ENCODE results near the gene IL10RB. TPM values are rescaled to one million over a fixed set of nuclear protein-coding genes. Genes with fewer than 3 reads are reported as not detected.

The IL10RB gene
- total and polyA plus RNA-seq, 2 donors = 38.2 to 42.9 TPM

DNA sequence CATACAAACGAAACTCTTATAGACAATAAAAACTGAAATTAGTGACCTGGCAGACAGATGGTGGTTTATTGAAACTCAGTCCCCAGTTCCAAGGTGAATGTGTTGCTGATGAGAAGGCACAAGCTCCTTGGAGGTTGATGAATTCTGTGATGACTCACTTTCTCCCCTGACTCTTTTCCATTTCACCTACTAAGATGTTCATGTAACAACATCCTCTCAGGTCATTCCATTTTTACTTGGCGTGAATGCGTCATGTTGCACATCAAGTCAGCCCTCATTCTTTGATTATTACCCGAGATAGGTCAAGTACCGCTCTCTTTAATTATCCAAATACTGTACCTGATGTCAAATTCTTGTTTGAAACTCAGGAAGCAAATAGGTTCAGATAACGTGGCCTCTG is 10.1 kb upstream of the IL10RB start:
- Histone ChIP-seq H3K36me3 (ENCODE audit: control insufficient read depth in 2 of 2, insufficient read depth in 2 of 2, low read length in 1 of 2) (peaks cover 76 to 86% of the 10 kb centered on the region in 2 donors), H3K4me3 (ENCODE audit: low read length in 2 of 2) (no peak overlapping the region), H3K27ac (ENCODE audit: low read depth in 1 of 2, low read length in 1 of 2) (no peak overlapping the region), H3K4me1 (ENCODE audit: control insufficient read depth in 2 of 2, insufficient read depth in 2 of 2, low read length in 2 of 2) (no peaks in the 10 kb centered on the region), H3K9me3 (ENCODE audit: control insufficient read depth in 2 of 2, insufficient read depth in 1 of 2, low read length in 1 of 2) (peaks cover 1 to 8% of the 10 kb centered on the region in 2 donors), H3K27me3 (ENCODE audit: control insufficient read depth in 2 of 2, insufficient read depth in 1 of 2, low read length in 1 of 2) (no peaks in the 10 kb centered on the region)
- 94% methylated on average over 6 of the region's 6 CpGs for WGBS
- DNase-seq (ENCODE audit: low read depth in 6 of 9, low spot score in 9 of 9) = no peak

DNA sequence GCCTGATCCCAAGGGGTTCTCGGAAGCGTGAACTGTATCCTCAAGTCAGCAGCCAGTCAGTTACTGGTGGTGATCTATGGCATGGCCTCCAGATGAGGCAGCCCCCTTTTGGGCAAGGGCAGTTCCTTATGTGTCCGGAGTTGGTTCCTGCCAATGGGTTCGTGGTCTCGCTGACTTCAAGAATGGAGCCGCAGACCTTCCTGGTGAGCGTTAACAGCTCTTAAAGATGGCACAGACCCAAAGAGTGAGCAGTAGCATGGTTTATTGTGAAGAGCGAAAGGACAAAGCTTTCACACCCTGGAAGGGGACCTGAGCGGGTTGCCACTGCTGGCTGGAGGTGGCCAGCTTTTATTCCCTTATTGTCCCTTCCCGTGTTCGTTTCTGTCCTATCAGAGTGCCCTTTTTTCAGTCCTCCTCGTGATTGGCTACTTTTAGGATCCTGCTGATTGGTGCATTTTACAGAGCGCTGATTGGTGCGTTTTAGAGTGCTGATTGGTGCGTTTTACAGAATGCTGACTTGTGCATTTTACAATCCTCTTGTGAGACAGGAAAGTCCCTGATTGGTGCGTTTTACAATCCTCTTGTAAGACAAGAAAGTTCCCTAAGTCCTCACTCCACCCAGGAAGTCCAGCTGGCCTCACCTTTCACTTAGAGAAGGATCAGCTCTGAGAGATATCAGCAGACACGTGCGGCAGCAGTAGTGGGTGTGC is 8.9 kb upstream of the IL10RB start:
- H3K4me3 ChIP-seq (ENCODE audit: low read length in 2 of 2) = no peak overlapping the region
- no peak for DNase-seq (ENCODE audit: low read depth in 6 of 9, low spot score in 9 of 9)
- WGBS = 98% methylated on average over 18 of the region's 18 CpGs
- H3K27ac ChIP-seq (ENCODE audit: low read depth in 1 of 2, low read length in 1 of 2) = no peak overlapping the region
- no peaks in the 10 kb centered on the region for H3K27me3 ChIP-seq (ENCODE audit: control insufficient read depth in 2 of 2, insufficient read depth in 1 of 2, low read length in 1 of 2)
- H3K9me3 ChIP-seq (ENCODE audit: control insufficient read depth in 2 of 2, insufficient read depth in 1 of 2, low read length in 1 of 2) = peaks cover 1 to 8% of the 10 kb centered on the region in 2 donors
- H3K4me1 ChIP-seq (ENCODE audit: control insufficient read depth in 2 of 2, insufficient read depth in 2 of 2, low read length in 2 of 2) = no peaks in the 10 kb centered on the region
- H3K36me3 ChIP-seq (ENCODE audit: control insufficient read depth in 2 of 2, insufficient read depth in 2 of 2, low read length in 1 of 2) = peaks cover 70 to 78% of the 10 kb centered on the region in 2 donors

DNA sequence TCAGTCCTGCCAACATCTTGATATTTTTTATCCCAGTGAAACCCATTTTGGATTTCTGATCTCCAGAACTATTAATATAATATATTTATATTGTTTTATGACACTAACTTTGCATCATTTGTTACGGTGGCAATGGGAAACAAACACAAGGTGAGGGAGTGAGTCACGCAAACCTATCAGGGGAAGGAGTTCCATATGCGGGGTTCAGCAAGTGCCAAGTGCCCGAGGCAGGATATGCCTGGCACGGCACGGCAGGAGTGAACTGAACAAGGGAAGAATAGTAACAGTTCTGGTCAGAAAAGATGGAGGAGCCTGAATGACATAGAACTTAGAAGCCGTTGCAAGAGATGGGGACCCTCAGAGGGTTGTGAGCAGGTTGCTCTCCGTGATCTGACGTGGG is 7.7 kb upstream of the IL10RB start:
- Histone ChIP-seq H3K36me3 (ENCODE audit: control insufficient read depth in 2 of 2, insufficient read depth in 2 of 2, low read length in 1 of 2) (peaks cover 72 to 78% of the 10 kb centered on the region in 2 donors), H3K9me3 (ENCODE audit: control insufficient read depth in 2 of 2, insufficient read depth in 1 of 2, low read length in 1 of 2) (peaks cover 1 to 8% of the 10 kb centered on the region in 2 donors), H3K4me3 (ENCODE audit: low read length in 2 of 2) (no peak overlapping the region), H3K27ac (ENCODE audit: low read depth in 1 of 2, low read length in 1 of 2) (no peak overlapping the region), H3K27me3 (ENCODE audit: control insufficient read depth in 2 of 2, insufficient read depth in 1 of 2, low read length in 1 of 2) (no peaks in the 10 kb centered on the region), H3K4me1 (ENCODE audit: control insufficient read depth in 2 of 2, insufficient read depth in 2 of 2, low read length in 2 of 2) (no peaks in the 10 kb centered on the region)
- WGBS = 99% methylated on average over 9 of the region's 9 CpGs
- no peak for DNase-seq (ENCODE audit: low read depth in 6 of 9, low spot score in 9 of 9)

DNA sequence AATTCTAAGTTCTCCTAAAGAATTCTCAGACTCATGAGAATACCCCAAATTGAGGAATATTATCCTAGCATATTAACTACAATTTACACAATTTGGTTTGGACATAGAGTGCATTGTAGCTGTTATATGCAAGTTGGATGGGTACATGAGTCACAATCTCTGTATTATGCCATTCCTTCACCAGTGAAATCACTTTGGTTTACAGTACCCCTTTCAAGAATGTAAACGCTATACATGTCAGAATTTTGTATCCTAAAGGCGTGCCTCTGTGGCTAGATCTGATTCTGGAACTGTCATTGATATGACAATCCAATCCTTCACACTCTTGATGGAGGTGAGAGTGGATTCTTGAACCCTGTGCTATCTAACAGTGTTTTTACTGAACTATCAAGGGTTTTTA is 6.7 kb upstream of the IL10RB start:
- no peak for DNase-seq (ENCODE audit: low read depth in 6 of 9, low spot score in 9 of 9)
- Histone ChIP-seq H3K4me3 (ENCODE audit: low read length in 2 of 2) (no peak overlapping the region), H3K27me3 (ENCODE audit: control insufficient read depth in 2 of 2, insufficient read depth in 1 of 2, low read length in 1 of 2) (no peaks in the 10 kb centered on the region), H3K9me3 (ENCODE audit: control insufficient read depth in 2 of 2, insufficient read depth in 1 of 2, low read length in 1 of 2) (peaks cover 1 to 8% of the 10 kb centered on the region in 2 donors), H3K27ac (ENCODE audit: low read depth in 1 of 2, low read length in 1 of 2) (no peak overlapping the region), H3K4me1 (ENCODE audit: control insufficient read depth in 2 of 2, insufficient read depth in 2 of 2, low read length in 2 of 2) (no peaks in the 10 kb centered on the region), H3K36me3 (ENCODE audit: control insufficient read depth in 2 of 2, insufficient read depth in 2 of 2, low read length in 1 of 2) (peaks cover 72 to 76% of the 10 kb centered on the region in 2 donors)
- 96% methylated on average over 2 of the region's 2 CpGs for WGBS

DNA sequence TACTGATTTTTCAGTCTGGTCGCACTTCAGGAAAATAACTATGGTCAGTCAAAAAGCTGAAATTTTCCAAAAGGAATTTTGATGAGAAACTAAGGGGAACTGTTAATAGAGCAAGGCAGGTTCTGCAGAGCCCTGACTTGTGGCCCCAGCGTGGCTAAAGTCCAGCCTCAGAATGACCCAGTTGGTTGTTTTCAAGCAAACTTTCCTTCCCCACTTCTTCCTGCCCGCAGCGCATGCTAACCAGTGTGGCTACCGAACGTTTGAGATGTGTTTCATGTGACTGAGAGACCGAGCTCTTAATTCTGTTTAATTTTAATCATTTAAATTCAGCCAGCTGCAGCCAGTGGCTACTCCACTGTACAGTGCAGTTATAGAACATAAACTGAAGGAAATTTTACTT is 6.2 kb upstream of the IL10RB start:
- H3K9me3 ChIP-seq (ENCODE audit: control insufficient read depth in 2 of 2, insufficient read depth in 1 of 2, low read length in 1 of 2) = peaks cover 1 to 8% of the 10 kb centered on the region in 2 donors
- H3K27me3 ChIP-seq (ENCODE audit: control insufficient read depth in 2 of 2, insufficient read depth in 1 of 2, low read length in 1 of 2) = no peaks in the 10 kb centered on the region
- no peak overlapping the region for H3K4me3 ChIP-seq (ENCODE audit: low read length in 2 of 2)
- peaks cover 0 to 4% of the 10 kb centered on the region in 2 donors for H3K4me1 ChIP-seq (ENCODE audit: control insufficient read depth in 2 of 2, insufficient read depth in 2 of 2, low read length in 2 of 2)
- 79% methylated on average over 7 of the region's 7 CpGs for WGBS
- H3K27ac ChIP-seq (ENCODE audit: low read depth in 1 of 2, low read length in 1 of 2) = no peak overlapping the region
- H3K36me3 ChIP-seq (ENCODE audit: control insufficient read depth in 2 of 2, insufficient read depth in 2 of 2, low read length in 1 of 2) = peaks cover 67 to 71% of the 10 kb centered on the region in 2 donors
- DNase-seq (ENCODE audit: low read depth in 6 of 9, low spot score in 9 of 9) = no peak

DNA sequence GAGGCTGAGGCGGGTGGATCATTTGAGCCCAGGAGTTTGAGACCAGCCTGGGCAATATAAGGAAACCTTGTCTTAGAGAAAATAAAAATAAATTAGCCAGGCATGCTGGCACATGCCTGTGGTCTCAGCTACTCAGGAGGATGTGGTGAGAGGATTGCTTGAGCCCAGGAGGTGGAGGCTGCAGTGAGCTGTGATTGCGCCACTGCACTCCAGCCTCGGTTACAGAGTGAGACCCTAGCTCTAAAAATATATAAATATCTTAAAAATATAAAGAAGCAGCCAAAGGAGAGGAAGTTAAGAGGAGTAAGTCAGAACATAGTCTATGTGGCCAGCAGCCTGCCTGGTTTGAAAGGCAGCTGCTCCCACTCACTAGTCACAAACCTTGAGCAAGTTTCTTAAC is 4.5 kb upstream of the IL10RB start:
- Histone ChIP-seq H3K27ac (ENCODE audit: low read depth in 1 of 2, low read length in 1 of 2) (peak overlapping the region in 1 of 2 donors; percentile 42), H3K27me3 (ENCODE audit: control insufficient read depth in 2 of 2, insufficient read depth in 1 of 2, low read length in 1 of 2) (no peaks in the 10 kb centered on the region), H3K36me3 (ENCODE audit: control insufficient read depth in 2 of 2, insufficient read depth in 2 of 2, low read length in 1 of 2) (peaks cover 53 to 54% of the 10 kb centered on the region in 2 donors), H3K4me1 (ENCODE audit: control insufficient read depth in 2 of 2, insufficient read depth in 2 of 2, low read length in 2 of 2) (peaks cover 5 to 12% of the 10 kb centered on the region in 2 donors), H3K9me3 (ENCODE audit: control insufficient read depth in 2 of 2, insufficient read depth in 1 of 2, low read length in 1 of 2) (peaks cover 1 to 8% of the 10 kb centered on the region in 2 donors), H3K4me3 (ENCODE audit: low read length in 2 of 2) (no peak overlapping the region)
- WGBS = 64% methylated on average over 3 of the region's 3 CpGs
- DNase-seq (ENCODE audit: low read depth in 6 of 9, low spot score in 9 of 9) = no peak

DNA sequence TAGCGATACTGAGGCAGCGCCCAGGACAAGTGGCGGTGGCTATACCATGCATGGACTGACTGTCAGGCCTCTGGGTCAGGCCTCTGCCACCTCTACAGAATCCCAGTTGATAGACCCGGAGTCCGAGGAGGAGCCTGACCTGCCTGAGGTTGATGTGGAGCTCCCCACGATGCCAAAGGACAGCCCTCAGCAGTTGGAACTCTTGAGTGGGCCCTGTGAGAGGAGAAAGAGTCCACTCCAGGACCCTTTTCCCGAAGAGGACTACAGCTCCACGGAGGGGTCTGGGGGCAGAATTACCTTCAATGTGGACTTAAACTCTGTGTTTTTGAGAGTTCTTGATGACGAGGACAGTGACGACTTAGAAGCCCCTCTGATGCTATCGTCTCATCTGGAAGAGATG is 3.2 kb upstream of the IL10RB start:
- no peaks in the 10 kb centered on the region for H3K27me3 ChIP-seq (ENCODE audit: control insufficient read depth in 2 of 2, insufficient read depth in 1 of 2, low read length in 1 of 2)
- no peak overlapping the region for H3K4me3 ChIP-seq (ENCODE audit: low read length in 2 of 2)
- no peak for DNase-seq (ENCODE audit: low read depth in 6 of 9, low spot score in 9 of 9)
- H3K9me3 ChIP-seq (ENCODE audit: control insufficient read depth in 2 of 2, insufficient read depth in 1 of 2, low read length in 1 of 2) = peaks cover 1 to 3% of the 10 kb centered on the region in 2 donors
- peaks cover 40 to 42% of the 10 kb centered on the region in 2 donors for H3K36me3 ChIP-seq (ENCODE audit: control insufficient read depth in 2 of 2, insufficient read depth in 2 of 2, low read length in 1 of 2)
- 99% methylated on average over 11 of the region's 11 CpGs for WGBS
- no peak overlapping the region for H3K27ac ChIP-seq (ENCODE audit: low read depth in 1 of 2, low read length in 1 of 2)
- peaks cover 9 to 25% of the 10 kb centered on the region in 2 donors for H3K4me1 ChIP-seq (ENCODE audit: control insufficient read depth in 2 of 2, insufficient read depth in 2 of 2, low read length in 2 of 2)

DNA sequence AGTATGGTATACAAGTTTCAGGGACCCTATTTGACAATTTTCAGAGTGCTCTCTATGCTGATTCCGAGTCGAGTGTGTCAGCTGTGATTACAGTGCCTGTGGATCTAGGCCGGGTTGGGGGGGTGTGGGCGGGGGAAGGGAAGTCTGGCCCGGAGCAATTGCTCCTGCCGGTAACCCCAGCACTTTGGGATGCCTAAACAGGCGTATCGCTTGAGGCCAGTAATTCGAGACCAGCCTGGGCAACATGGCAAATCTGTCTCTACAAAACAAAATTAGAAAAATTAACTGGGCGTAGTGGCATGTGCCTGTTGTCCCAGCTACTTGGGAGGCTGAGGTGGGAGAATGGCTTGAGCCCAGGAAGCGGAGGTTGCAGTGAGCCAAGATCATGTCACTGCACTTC is 1.6 kb upstream of the IL10RB start:
- H3K4me1 ChIP-seq (ENCODE audit: control insufficient read depth in 2 of 2, insufficient read depth in 2 of 2, low read length in 2 of 2) = peaks cover 18 to 35% of the 10 kb centered on the region in 2 donors
- H3K9me3 ChIP-seq (ENCODE audit: control insufficient read depth in 2 of 2, insufficient read depth in 1 of 2, low read length in 1 of 2) = no peaks in the 10 kb centered on the region
- peaks cover 40% of the 10 kb centered on the region in 2 donors for H3K36me3 ChIP-seq (ENCODE audit: control insufficient read depth in 2 of 2, insufficient read depth in 2 of 2, low read length in 1 of 2)
- no peak overlapping the region for H3K4me3 ChIP-seq (ENCODE audit: low read length in 2 of 2)
- H3K27me3 ChIP-seq (ENCODE audit: control insufficient read depth in 2 of 2, insufficient read depth in 1 of 2, low read length in 1 of 2) = no peaks in the 10 kb centered on the region
- DNase-seq (ENCODE audit: low read depth in 6 of 9, low spot score in 9 of 9) = no peak
- no peak overlapping the region for H3K27ac ChIP-seq (ENCODE audit: low read depth in 1 of 2, low read length in 1 of 2)
- 96% methylated on average over 11 of the region's 11 CpGs for WGBS

DNA sequence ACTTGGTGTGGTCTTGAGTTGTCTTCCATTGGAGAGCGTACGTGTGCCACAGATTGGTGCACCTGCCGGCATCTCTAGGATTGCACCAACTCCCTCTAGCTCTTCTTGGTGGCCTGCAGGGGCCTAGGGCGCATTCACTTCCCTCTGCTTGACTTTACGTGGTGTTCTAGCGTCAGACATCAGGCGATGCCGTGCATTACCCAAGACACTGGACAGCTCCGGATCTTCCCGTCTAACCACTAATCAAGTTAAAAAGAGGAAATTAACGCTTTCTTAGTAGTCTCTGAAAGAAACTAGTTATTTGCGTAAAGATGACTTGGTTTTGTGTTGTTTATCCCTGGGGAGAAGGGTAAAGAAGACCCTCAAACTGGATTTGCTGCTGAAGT is 510 bp upstream of the IL10RB start:
- Histone ChIP-seq H3K36me3 (ENCODE audit: control insufficient read depth in 2 of 2, insufficient read depth in 2 of 2, low read length in 1 of 2) (peaks cover 37 to 40% of the 10 kb centered on the region in 2 donors), H3K27ac (ENCODE audit: low read depth in 1 of 2, low read length in 1 of 2) (peak overlapping the region; percentile 22 to 82), H3K4me1 (ENCODE audit: control insufficient read depth in 2 of 2, insufficient read depth in 2 of 2, low read length in 2 of 2) (peaks cover 18 to 35% of the 10 kb centered on the region in 2 donors), H3K27me3 (ENCODE audit: control insufficient read depth in 2 of 2, insufficient read depth in 1 of 2, low read length in 1 of 2) (no peaks in the 10 kb centered on the region), H3K9me3 (ENCODE audit: control insufficient read depth in 2 of 2, insufficient read depth in 1 of 2, low read length in 1 of 2) (no peaks in the 10 kb centered on the region), H3K4me3 (ENCODE audit: low read length in 2 of 2) (peak overlapping the region; percentile 73 to 79)
- WGBS = 20% methylated on average over 12 of the region's 12 CpGs
- DNase-seq (ENCODE audit: low read depth in 6 of 9, low spot score in 9 of 9) = peak in 7 of 9 donors; percentile 17 to 70 (median 28)
